Right lung (tissue), 5 donors: ENCODE results near the gene PLEKHN1. TPM values are rescaled to one million over a fixed set of nuclear protein-coding genes. Genes with fewer than 3 reads are reported as not detected.

Source experiments
- DNase-seq, 2 donors: peaks; one replicate each; pipeline ENCODE4 v3.0.0-alpha.2; 2013
- polyA plus RNA-seq, 5 donors: library from polyadenylated mRNA; unstranded; fragments of 120-200 nt; gene quantifications; one replicate each; pipeline versions ENCODE4 v1.2.1 to v1.2.3, GENCODE V29; 2013; ENCODE audit warnings: inconsistent platforms in 1 of 5, low replicate concordance in 1 of 5; ENCODE audit not compliant: insufficient read length in 5 of 5, insufficient read depth in 1 of 5

Gene PLEKHN1
- polyA plus RNA-seq, 5 donors, result 0.24 to 1.1 (median 0.45) TPM

DNA sequence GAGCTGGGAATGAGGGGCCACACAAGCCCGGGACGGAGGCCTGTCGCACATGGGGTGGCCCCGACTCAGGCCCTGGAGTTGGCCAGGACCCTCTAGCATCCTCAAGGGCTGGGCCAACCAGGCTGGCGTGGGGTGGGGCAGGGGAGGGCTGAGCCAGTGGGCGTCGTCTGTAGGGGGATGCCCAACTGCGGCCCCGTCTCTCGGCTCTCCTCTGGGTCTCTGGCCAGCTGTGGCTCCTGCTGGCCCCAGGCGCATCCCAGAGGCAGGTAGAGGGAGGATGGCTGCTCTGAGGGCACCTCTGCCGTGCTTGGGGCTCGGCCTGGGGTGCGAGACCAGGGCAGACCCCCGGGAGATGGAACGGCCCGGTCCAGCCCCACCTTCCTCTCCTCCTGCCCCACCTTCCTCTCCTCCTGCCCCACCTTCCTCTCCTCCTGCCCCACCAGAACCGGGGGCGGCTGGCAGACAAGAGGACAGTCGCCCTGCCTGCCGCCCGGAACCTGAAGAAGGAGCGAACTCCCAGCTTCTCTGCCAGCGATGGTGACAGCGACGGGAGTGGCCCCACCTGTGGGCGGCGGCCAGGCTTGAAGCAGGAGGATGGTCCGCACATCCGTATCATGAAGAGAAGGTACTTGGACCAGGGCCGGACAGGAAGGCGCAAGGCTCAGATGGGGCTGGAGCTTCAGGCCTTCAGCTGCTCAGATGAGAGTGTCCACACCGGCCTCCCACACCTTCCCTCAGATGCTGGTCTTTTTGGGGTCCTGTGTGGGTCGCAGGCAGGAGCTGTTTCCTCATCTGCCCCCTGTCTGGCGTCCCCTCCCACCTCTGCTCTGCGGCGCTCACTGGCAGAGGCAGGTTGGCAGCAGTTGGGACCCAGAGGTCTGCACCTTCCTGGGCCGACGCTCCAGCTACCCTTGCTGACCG is 36.3 kb upstream of the PLEKHN1 start:
- no peak for DNase-seq

DNA sequence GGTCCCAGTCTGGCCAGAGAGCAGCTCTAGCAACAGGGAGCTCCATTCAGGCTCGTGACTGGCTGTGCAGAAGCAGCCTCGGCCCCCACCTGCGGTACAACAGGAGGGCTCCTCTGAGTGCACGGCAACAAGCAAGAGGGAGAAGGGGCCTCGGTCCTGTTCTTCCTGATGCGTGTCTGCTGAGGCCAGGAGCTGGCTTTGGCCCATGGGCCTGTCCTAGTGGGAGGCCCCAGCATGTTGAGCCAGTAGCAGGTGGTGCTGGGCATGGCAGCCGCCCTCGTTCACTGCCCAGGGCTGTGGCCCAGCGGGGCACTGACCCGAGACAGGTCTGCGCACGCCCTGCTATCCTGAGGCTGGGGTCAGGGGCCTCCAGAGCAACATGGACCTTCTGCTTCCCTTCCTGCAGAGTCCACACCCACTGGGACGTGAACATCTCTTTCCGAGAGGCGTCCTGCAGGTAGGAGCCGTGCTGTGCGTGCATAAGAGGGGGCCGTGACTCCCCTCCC is 35.6 kb upstream of the PLEKHN1 start:
- DNase-seq, result no peak

DNA sequence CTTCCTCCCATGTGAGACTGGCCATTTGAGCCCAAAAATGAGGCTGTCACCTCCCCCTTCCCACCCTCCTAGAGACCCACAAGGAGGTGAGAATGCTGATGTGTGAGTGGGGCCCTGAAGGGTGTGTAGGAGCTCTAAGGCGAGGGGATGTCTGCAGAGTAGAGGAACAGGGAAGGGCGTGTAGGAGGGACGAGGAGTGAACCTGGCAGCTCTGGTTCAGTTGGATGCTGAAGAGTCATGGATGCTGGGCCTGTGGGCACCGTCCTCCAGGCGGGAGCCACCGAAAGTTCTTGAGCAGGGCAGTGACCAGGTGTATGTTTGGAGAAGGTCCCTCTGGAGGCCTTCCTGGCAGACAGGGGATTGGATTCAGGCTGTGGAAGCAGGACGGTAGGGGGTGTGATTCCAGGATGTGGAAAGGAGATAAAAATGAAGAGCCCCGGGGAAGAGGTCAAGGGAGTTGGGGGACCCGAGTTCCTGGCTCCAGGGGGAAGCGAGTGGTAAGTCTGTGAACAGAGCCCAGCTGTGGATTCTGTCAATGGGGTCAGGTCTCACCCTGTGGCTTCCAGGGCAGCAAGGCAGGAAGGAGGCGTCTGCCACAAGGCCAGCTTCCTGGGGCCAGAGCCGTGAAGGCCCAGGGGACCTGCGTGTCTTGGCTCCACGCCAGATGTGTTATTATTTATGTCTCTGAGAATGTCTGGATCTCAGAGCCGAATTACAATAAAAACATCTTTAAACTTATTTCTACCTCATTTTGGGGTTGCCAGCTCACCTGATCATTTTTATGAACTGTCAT is 34.7 kb upstream of the PLEKHN1 start:
- DNase-seq, result no peak

DNA sequence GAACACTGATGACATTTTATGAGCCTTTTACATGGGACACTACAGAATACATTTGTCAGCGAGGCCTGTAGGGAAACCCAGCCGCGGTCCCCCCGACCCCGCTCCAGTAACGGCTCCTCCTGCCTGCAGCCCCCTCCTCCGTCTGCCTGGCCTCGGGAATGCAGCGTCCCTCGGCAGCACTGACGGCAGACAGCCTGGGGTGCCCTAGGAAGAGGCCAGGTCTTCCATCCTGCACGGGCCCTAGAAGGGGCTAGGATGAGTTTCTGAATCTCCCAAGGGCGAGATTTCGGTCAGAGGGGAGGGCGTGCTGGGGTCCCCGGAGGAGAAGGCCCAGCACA is 34.1 kb upstream of the PLEKHN1 start:
- no peak for DNase-seq

DNA sequence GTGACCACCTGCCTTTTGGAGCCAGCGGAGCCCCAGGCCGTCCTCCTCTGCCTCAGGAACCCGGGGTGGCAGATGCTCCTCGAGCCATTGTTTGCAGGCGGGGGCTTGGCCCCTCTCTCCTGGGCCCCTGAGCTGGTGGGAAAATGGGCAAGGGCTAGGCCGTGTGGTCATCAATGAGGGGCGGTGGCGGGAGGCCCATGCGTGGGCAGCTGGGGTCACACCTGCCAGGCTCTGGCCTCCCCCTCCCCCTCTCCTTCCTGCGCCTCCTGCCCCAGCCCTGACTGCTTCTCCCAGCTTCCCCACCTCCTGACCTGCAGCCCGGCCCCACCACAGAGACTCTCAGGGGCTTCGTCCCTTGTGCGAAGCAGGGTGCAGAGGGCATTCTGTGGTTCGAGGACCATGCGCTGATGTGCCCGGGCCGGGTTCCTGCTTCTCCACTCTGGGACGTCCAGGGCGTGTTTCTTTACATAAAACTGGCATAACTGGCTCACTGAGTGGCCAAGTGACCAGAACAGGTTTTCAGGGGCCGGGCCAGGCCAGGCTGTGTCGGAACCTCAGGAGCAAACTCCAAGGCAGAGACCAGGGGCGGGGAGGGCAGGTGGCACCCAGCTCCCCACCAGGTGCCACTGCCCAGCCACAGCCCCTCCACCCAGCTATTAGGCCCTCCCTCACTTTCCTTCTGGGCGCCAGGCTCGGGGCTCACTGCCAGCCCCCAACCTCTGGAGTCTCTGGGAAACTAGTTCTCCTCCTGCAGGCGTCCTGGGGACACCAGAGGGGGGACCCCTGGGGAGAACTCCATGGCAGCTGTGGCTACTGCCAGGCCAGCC is 33.3 kb upstream of the PLEKHN1 start:
- DNase-seq, result no peak

DNA sequence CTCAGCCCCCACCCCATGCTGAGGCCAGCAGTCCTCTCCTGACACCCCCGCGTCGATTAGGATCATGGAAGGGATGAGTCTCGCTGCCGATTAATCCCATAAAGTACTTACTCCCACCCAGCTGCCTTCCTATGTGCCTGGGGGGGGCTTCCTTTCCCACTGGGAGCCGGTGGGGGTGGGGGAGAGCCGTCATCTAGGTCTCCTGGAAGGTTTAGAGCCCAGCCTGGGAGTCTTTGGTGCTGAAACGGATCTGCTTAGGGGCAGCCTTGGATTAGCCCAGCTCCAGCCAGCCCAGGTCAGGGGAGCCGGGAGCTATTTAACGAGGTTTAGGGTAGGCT is 32.7 kb upstream of the PLEKHN1 start:
- DNase-seq, result no peak

DNA sequence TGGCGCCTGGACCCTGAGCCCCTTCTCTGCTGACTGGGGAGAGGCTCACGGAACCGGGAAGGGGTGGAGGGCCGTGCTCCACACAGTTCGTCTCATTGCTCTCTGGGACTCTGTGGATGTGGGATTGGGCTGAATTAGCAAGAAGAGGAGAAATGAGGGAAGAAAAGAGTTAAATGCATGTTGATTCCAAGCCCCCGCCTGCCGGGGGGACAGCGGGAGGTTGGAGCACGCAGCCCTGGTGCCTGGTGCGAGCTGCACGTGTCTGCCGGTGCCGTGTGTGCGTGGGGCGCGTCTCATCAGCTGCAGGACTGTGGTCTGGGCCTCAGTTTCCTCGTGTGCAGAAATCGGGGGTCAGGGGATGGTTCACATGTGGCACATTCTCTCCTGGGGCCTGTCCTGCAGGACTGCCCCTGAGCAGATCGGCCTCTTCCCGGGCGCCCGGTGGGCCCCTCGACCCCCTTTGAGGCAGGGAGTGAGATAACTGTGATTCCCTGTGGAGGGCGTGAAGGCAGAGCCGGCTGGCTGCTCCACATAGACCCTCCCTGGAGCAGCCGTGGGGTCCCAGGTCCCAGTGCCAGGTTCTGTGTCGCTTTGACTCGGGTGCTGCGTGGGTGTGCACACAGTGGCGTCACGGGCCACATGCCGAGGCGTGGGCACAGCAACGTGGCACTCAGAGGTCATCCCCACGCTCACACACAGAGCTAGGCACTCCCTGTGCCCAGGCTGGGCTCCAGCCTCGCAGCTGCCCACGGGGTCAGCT is 31.1 kb upstream of the PLEKHN1 start:
- no peak for DNase-seq

DNA sequence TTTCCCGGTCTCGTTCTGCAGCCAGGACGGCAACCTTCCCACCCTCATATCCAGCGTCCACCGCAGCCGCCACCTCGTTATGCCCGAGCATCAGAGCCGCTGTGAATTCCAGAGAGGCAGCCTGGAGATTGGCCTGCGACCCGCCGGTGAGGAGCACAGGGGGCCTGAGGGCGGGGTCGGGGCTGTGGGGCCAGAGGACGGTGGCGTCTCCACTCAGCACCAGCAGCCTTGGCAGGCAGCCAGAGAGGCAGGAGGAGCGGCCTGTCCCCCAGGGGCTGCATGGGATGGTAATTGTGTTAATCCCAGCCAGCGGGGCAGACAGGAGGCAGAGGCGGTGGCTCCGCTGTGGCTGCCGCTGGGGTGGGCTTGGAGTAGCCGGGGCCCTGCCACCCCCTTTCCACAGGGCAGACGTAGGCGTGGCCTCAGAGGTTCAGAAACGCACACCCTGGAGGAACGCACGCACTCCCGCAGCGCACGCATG is 30.5 kb upstream of the PLEKHN1 start:
- no peak for DNase-seq

DNA sequence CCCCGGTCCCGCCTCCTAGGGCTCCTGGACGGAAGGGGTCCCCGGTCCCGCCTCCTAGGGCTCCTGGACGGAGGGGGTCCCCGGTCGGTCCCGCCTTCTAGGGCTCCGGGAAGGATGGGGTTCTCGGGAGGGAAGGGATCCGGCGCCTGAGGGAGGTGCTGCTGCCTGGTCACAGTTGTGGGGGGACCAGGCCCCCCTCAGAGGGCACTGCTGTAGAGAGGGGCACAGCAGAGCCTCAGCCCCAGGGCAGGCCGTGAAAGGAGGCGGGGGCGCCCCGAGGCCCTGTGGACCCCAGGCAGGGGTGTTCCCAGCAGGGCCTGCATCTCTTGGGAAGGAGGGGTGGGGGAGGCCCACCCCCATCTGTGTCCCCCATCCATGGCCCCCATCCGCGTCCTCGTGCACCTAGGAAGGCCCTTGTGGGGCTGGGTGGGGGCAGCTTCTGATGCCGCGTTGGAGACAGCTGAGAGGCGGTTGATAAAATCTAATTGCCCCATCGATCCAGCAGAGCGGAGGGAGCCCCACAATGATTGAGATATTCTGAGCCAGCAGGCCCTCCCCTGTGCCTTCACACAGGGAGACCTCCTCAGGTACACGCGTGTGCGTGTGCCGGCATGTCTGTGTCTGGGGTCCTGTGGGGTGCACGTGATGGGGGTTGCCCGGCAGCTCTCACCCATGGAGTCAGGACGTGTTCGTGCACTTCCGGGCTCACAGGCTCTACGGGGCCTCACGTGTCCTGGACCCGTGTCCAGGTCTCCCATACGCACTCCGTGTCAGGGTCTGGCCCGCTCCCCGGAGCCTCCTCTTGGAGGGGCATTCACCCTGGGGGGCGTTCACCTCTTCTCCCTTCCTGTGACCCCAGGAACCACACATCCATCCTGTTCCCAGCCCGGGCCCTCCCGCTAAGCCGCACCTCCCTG is 29.7 kb upstream of the PLEKHN1 start:
- DNase-seq, result no peak

DNA sequence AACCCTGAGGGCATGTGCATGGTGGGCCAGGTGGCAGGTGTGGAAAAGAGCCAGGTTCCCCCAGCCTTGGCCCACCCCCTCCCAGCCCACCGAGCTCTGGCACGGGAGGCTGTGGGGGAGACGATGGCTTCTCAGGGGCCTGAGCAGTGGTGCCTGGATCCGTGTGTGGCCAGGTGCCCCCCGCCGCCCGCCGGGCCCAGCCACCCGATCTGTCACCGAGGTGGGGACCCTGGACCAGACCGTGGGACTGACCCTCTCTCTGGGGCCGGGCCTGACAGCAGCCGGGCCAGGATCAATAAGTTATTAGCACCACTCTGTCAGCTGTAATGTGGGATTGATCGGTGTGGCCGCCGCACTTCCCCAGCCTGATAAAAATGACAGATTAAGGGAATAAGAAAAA is 28.8 kb upstream of the PLEKHN1 start:
- DNase-seq, result no peak

DNA sequence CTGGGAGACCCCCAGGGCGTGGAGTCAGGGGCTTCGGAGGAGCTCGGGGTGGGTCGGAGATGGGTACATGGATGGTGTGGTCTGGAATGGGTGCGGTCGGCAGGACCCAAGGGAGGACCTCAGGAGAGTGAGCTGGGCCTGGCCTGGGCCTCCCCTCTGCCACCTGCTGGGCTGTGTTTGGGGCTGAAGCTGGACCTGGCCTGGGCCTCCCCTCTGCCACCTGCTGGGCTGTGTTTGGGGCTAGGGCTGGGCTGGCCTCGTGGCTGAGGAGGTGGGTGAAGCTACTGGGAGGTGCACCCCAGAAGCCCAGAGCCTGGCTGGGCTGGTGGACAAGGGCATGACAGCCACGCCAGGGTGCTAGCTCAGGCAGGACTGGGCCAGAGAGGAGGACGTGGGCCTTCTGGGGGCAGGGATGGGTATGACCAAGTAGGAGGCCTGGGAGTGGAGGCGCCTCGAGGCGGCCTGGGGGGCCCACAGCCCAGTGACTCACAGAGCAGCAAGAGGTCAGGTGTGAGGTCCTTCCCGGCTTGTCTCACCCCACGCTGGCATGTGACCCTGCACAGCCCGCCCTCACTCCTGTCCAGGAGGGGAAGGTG is 28.1 kb upstream of the PLEKHN1 start:
- no peak for DNase-seq

DNA sequence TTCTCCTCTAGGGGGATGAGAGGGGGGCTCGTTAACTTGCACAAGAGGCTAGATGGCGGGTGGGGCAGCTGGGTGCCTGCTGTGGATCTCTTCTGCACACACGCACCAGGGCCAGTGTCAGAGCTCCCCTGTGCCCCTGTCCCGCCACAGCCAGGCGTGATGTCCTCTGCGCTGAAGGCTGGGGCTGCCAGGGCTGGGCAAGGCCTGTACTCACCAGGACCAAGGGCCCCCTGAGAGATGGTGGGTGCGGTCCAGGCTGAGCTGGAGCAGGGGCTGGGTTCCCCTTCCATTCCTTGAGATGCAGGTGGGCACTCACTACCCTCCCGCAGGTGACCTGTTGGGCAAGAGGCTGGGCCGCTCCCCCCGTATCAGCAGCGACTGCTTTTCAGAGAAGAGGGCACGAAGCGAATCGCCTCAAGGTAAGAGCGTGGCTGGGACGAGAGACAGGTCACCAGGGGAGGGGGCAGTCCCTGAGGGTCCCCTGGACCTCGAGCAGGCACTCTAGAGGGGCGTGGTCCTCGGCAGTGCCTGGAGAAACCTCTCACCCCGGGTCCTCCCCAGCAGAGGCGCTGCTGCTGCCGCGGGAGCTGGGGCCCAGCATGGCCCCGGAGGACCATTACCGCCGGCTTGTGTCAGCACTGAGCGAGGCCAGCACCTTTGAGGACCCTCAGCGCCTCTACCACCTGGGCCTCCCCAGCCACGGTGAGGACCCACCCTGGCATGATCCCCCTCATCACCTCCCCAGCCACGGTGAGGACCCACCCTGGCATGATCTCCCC is 27.4 kb upstream of the PLEKHN1 start:
- DNase-seq, result no peak

DNA sequence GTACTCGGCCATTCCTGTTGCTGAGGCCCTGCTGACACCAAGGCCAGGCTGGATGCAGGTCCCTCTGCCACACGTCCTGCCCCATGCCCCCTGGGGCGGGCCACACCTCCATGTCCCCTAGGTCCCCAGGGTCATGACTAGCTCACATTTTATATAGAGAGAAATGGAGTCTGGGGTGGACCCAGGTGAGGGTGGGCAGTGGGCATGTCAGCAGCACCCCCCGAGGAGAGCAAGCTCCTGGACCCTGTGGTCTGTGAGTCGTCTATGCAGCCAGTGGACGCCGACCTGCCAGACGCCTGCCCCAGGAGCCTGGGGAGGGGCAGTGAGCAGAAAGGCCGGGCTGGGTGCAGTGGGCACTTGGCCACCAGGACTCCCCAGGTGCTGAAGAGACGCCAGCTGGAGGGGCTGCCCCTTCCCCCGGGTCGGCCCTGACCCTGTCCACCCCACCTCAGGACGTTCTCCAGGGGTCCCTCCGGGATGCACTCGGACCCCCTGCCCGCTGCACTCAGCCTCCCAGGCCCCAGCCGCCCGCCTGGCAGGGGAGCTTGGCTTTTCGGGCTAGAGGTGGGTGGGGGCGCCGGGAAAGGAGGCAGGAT is 26.7 kb upstream of the PLEKHN1 start:
- DNase-seq, result no peak

DNA sequence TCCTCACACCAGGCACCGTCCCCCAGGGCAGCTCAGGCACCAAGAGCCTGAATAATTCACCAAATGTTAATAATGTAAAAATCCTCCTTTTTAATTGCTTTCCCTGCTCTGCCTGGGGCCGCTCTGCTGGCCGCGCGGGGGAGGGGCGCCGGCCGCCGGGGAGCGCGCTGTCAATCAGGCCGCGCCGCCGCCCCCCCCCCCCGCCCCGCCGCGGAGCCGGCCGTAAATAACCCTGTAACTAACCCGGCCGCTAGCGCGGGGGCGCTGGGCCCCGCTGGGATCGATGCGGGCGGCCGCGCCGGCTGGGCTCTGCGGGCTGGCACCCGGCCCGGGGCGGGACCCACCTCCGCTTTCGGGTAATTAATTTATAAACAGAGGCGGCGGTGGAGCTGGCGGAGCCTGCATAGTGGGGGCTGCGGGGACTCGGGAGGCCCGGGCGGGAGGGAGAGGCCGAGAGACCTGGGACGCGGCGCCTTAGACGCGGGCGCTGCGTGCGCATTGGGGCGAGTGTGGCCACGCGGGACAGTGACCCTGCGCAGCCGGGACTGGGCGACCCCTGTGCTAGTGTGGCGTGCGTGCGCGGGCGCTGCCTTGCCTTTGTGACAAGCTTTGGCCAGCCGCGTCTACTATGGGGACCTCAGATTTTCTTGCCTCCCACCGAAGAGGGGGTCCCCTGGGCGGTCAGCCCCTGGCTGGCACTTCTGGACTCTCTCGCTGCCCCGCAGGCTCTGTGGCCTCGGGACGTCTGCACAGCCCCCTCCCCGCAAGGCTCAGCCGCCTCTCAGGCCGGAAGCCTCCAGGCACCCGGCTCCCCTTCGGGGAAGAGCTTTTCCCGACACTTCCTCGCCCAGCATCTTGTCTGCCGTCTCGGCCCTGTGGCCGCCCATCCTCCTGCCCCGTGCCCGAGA is 25.9 kb upstream of the PLEKHN1 start:
- DNase-seq, result peak; percentile 91

DNA sequence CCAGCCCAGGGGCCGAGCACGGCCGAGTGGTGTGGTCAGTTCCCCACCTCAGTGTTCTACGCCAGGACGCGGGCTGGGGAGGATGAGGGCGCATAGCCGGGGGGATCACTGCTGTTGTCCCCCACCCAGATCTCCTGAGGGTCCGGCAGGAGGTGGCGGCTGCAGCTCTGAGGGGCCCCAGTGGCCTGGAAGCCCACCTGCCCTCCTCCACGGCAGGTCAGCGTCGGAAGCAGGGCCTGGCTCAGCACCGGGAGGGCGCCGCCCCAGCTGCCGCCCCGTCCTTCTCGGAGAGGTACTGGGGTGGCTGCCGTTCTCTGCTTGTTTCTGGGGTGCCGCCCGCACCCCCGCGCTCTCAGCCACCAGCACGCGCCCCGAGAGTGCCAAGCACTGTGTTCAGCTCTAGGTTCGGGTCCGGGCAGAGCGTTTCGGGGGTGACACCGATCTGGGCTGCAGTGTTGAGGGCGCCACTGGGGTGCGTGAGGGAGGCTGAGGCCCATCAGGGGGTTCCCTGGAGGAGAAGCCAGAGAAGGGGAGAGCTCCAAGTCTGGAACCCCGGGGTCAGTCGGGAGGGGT is 25.2 kb upstream of the PLEKHN1 start:
- no peak for DNase-seq

DNA sequence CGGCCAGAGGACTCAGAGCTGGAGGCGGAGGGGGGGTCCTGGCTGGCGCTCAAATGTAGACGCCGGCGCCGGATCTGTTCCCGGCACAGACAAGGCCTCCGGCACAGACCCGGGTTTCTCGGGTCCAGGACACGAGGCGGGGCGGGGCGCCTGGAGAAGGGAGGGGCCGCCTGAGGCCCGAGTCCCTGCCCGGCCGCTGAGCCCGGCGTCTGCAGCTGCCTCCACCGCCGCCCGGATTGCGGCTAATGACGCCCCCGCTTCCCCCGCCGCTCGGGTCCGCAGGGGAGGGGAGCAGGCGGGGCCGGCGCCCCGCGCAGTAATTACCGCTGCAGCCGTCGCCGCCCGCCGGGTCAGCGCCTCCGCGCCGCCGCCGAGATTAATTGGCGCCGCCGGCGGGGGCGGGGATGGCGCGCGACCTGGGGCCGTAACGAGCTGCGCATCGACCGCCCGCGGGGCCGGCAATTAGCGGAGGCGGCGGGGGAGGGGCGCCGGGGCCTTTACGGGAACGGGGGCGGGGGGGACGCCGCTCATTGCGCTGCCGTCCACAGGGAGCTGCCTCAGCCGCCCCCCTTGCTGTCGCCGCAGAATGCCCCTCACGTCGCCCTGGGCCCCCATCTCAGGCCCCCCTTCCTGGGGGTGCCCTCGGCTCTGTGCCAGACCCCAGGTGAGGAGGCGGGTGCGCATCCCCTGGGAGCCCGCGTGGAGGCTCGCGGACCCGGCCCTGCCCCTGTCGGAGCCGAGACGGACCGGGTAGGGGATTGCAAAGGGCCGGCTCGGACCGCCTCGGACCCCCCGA is 24.5 kb upstream of the PLEKHN1 start:
- peak; percentile 92 to 93 for DNase-seq
